GM12864 (cell line): ENCODE measurements around the gene DUS4L.

ENCODE experiments used
- DNase-seq: peaks from one replicate; pipeline ENCODE4 v3.0.0-alpha.2; 2011; ENCODE audit warnings: low read depth
- H3K4me3 ChIP-seq: 2 replicates; pipeline ENCODE4 v1.5.1; 2011; ENCODE audit warnings: mild to moderate bottlenecking, low read depth, low read length, control low read depth
- TF ChIP-seq, protein P1 (sequence below): IDR thresholded peaks from 2 replicates; pipeline ENCODE4 v1.5.1; 2011; ENCODE audit warnings: low read depth, mild to moderate bottlenecking, moderate library complexity, low read length, control low read depth, inconsistent platforms; ENCODE audit errors: missing control alignments

The DUS4L gene

DNA sequence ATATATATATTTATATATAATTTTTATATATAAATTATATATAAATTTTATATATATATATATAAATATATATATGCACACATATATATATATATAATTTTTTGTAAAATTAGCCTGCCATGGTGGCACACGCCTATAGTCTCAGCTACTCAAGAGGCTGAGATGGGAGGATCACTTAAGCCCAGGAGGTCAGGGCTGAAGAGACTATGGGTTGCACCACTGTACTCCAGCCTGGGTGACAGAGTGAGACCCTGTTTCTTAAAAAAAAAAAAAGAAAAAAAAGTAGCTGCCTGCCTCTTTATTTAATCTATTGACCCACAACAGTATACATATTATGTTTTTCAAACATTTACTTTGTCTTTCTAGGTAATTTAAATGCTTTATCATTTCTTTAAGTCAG lies 35.5 kb downstream of the DUS4L start:
- TF ChIP-seq, protein P1, sequence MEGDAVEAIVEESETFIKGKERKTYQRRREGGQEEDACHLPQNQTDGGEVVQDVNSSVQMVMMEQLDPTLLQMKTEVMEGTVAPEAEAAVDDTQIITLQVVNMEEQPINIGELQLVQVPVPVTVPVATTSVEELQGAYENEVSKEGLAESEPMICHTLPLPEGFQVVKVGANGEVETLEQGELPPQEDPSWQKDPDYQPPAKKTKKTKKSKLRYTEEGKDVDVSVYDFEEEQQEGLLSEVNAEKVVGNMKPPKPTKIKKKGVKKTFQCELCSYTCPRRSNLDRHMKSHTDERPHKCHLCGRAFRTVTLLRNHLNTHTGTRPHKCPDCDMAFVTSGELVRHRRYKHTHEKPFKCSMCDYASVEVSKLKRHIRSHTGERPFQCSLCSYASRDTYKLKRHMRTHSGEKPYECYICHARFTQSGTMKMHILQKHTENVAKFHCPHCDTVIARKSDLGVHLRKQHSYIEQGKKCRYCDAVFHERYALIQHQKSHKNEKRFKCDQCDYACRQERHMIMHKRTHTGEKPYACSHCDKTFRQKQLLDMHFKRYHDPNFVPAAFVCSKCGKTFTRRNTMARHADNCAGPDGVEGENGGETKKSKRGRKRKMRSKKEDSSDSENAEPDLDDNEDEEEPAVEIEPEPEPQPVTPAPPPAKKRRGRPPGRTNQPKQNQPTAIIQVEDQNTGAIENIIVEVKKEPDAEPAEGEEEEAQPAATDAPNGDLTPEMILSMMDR = no peak
- DNase-seq = no peak
- no peak overlapping the region for H3K4me3 ChIP-seq

DNA sequence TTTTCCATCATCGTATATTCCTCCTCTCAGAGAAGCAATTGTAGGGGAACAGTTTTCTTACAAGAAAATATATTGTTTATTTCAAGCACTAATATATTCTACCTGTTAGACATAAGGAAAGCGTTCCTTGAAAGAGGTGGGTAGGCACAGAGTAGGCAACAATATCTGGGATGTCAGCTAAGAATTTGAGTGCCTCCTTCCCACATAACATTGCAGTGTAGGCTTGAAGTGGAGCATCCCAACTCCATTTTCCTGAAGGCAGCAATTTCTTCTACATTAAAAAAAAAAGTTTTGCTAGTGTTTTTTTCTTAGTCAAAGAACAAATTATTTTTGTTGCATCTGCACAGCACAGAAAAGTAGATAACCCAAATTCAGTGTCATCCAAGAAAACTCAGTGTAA lies 37.0 kb downstream of the DUS4L start:
- H3K4me3 ChIP-seq = no peak overlapping the region
- DNase-seq = no peak
- TF ChIP-seq, protein P1 = no peak

DNA sequence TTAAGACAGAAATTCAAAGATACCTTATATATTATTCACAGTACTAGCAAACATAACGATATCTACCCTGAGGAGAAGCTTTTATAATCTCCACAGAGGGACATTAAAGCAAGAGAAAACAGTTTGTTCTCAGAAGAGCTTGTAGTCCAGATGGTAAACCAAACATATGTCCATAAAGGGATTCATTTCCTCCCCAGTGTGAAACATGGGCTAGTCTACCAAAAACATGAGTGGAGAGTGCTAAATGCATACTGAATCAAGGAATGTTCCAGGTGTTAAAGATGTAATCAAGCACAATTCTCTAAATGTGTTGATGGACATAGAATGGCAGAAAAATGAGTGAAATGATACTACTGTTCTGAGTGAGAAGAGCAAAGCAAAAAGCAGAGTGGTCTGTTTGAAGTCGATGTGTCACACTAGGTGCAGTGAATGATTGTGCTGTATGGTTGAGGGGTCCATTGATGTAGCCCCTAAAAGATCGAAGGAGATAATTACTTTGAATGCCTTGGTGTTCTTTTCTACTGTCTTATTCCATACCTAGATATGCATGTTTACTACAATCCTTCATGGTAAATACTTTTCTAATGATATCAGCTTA lies 41.5 kb downstream of the DUS4L start:
- H3K4me3 ChIP-seq = no peak overlapping the region
- DNase-seq = no peak
- TF ChIP-seq, protein P1 = no peak

DNA sequence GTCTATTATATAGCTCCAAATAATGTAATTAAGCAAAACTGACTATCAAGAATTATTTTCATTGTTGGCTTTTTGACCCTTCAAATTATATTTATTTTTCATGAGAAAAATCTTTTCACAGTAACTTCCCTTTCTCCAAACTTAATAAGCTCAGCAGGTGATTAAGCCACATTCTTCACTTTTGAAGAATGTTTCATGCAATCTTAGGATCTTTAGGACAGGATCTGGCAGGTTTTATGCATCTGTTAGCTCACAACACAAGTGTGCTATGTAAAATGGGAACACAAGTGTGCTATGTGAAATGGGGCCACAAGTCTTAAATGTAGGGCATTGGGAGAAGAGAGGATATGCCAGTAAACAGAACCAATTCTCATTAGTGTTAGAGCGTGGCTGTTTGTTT lies 42.5 kb downstream of the DUS4L start:
- TF ChIP-seq, protein P1 = no peak
- H3K4me3 ChIP-seq = no peak overlapping the region
- DNase-seq = no peak

DNA sequence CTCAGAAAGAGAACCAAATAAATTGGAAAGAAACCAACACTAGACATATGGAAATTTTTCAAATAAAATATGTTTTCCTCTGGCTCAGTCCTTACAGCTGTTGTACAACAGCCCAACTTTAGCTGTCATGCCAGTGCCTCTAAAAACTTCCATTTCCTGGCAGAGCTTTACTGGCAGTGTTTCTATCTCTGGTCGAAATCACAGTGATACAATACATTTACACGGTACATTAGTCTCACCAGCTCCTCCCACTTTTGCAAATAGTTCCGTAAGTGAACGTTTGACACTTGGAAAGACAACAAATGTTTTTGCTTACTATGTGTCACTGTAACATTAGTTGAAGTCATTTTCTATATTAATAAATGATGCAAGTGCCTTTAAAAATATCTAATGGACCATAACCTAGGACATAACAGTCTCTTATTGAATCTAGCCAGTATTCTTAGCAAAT lies 46.1 kb downstream of the DUS4L start:
- no peak for DNase-seq
- no peak overlapping the region for H3K4me3 ChIP-seq
- TF ChIP-seq, protein P1 = no peak

DNA sequence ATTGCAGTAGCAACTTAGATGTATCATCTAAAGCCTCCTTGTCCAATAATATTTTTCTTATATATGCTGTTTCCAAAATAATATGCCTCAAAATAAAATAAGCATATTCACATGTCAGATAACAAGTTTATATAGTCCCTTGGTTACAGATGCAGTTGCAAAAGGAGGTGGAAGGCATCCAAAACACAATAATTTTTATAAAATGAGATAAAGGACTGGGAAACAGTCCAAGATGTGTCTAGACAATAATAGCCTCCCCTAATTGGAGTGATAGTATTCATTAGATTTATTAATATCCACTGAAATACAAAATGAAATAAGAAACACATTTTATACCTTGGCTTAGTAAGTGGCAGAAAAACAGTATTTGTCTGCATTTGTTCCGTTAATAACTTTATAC lies 46.6 kb downstream of the DUS4L start:
- TF ChIP-seq, protein P1 = no peak
- DNase-seq = no peak
- H3K4me3 ChIP-seq = no peak overlapping the region

DNA sequence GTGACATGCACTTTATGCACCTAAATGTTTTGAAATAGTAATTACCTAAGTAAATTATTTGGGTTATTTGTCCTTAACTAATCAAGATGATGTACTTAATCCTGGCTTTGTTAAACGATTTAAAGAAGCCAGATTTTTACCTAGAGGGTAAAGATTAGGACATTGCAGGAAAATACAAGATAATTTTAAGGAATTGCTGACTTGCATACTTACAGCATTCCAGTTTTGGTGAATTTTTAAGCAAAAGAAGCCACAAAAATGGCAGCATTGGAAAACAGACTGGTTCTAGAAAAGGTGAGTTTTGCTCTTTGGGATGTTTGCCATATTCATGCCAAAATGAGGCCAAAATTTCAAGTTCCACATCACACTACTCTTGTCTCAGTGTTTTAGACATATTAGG lies 49.7 kb downstream of the DUS4L start:
- no peak for DNase-seq
- H3K4me3 ChIP-seq = no peak overlapping the region
- TF ChIP-seq, protein P1 = no peak
